ENCODE measurements around the gene MBOAT1.

- TF ChIP-seq, protein P1, sequence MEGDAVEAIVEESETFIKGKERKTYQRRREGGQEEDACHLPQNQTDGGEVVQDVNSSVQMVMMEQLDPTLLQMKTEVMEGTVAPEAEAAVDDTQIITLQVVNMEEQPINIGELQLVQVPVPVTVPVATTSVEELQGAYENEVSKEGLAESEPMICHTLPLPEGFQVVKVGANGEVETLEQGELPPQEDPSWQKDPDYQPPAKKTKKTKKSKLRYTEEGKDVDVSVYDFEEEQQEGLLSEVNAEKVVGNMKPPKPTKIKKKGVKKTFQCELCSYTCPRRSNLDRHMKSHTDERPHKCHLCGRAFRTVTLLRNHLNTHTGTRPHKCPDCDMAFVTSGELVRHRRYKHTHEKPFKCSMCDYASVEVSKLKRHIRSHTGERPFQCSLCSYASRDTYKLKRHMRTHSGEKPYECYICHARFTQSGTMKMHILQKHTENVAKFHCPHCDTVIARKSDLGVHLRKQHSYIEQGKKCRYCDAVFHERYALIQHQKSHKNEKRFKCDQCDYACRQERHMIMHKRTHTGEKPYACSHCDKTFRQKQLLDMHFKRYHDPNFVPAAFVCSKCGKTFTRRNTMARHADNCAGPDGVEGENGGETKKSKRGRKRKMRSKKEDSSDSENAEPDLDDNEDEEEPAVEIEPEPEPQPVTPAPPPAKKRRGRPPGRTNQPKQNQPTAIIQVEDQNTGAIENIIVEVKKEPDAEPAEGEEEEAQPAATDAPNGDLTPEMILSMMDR (IDR thresholded peaks at IDR 0.05; ENCODE audit: insufficient read depth, low read length): no peak
- TF ChIP-seq POLR2AphosphoS5 (IDR thresholded peaks at IDR 0.05; ENCODE audit: low read depth) (no peak), GABPA (IDR thresholded peaks at IDR 0.05; ENCODE audit: low read depth) (no peak), REST (IDR thresholded peaks at IDR 0.05; ENCODE audit: insufficient replicate concordance, low read depth) (no peak), SPI1 (IDR thresholded peaks at IDR 0.05; ENCODE audit: borderline replicate concordance, low read depth) (no peak)
Measured at GRCh38 chr6:20095436-20095835, 116.8 kb downstream of the MBOAT1 start.

All from HL-60 (cell line).